Cardiac muscle cell (in vitro differentiated cells and primary cell): ENCODE data around the gene AUTS2. TPM values are rescaled to one million over a fixed set of nuclear protein-coding genes. Genes with fewer than 3 reads are reported as not detected.

Source experiments
- DNase-seq, 2 donors: peaks; one replicate each; pipeline versions ENCODE4 v3.0.0 to v3.0.0-alpha.2; 2010 to 2017; ENCODE audit warnings: low read depth in 1 of 2, low spot score in 1 of 2
- H3K27ac ChIP-seq: fragments of 200-600 bp; sonication (generic); 2 replicates; pipeline ENCODE4 v1.5.1; 2016
- H3K27me3 ChIP-seq: fragments of 200-600 bp; sonication (generic); 2 replicates; pipeline ENCODE4 v1.6.0; 2016; ENCODE audit warnings: control low read depth
- H3K36me3 ChIP-seq: fragments of 200-600 bp; sonication (generic); 2 replicates; pipeline ENCODE4 v1.5.1; 2016; ENCODE audit warnings: control low read depth
- H3K4me1 ChIP-seq: fragments of 200-600 bp; sonication (generic); 2 replicates; pipeline ENCODE4 v1.8.1; 2017; ENCODE audit warnings: low read depth, mild to moderate bottlenecking, mixed run types
- H3K4me3 ChIP-seq: fragments of 200-600 bp; sonication (generic); 2 replicates; pipeline ENCODE4 v1.5.1; 2016; ENCODE audit warnings: mild to moderate bottlenecking
- H3K9me3 ChIP-seq: fragments of 200-600 bp; sonication (generic); 2 replicates; pipeline ENCODE4 v1.5.1; 2017; ENCODE audit warnings: low read depth, mild to moderate bottlenecking, control low read depth
- CTCF ChIP-seq: IDR thresholded peaks from 2 replicates; pipeline ENCODE4 v1.5.1; 2012; ENCODE audit warnings: low read depth, mild to moderate bottlenecking, low read length
- polyA plus RNA-seq: library from polyadenylated mRNA; unstranded; fragments of >200 nt; fragmentation: Nextera tagmentation; extraction: Ambion mirVana; gene quantifications from 2 replicates; pipeline ENCODE4 v1.2.1, GENCODE V29; 2016
- total RNA-seq: library from RNA; depleted of rRNA; stranded (reverse); fragments of >200 nt; gene quantifications from 2 replicates; pipeline ENCODE4 v1.2.3, GENCODE V29; 2016

The AUTS2 gene
- total and polyA plus RNA-seq, 2 experiments from 2014 or later, result 41.0 to 45.5 TPM

- H3K36me3 ChIP-seq, result no peaks in the 10 kb centered on the region
- no peak overlapping the region for H3K27ac ChIP-seq
- no peaks in the 10 kb centered on the region for H3K4me1 ChIP-seq
- H3K27me3 ChIP-seq, result peaks cover 11% of the 10 kb centered on the region
- H3K4me3 ChIP-seq, result no peak overlapping the region
- no peak for DNase-seq
- no peaks in the 10 kb centered on the region for H3K9me3 ChIP-seq
- no peak for TF ChIP-seq CTCF
Measured at GRCh38 chr7:69588773-69589172, 9.5 kb upstream of the AUTS2 start.

- Histone ChIP-seq H3K4me3 (no peak overlapping the region), H3K9me3 (no peaks in the 10 kb centered on the region), H3K36me3 (no peaks in the 10 kb centered on the region), H3K27me3 (peaks cover 41% of the 10 kb centered on the region), H3K4me1 (no peaks in the 10 kb centered on the region), H3K27ac (no peak overlapping the region)
- no peak for DNase-seq
- TF ChIP-seq CTCF, result no peak
Measured at GRCh38 chr7:69591805-69592204, 6.5 kb upstream of the AUTS2 start.

DNA sequence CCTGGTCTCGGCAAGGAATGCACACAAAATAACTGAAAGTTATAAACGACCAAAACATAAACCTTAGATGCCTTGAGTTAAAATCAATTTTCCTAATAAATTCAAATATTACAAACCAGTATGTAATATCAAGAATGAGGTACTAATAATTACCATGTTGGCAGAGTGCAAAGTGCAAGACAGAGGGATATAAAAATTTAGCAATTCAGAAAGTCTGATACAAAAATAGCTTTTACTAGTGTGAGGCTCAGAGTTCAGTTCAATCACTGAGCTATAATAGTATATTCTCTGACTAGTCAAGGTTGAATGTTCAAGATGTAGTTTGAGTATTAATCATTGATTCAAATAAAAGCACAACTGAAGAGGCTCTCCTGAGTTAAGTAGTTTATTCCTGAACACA, 4.8 kb upstream of the AUTS2 start:
- no peaks in the 10 kb centered on the region for H3K4me1 ChIP-seq
- peaks cover 41% of the 10 kb centered on the region for H3K27me3 ChIP-seq
- H3K4me3 ChIP-seq, result no peak overlapping the region
- no peak for DNase-seq
- no peaks in the 10 kb centered on the region for H3K9me3 ChIP-seq
- no peak overlapping the region for H3K27ac ChIP-seq
- TF ChIP-seq CTCF, result no peak
- H3K36me3 ChIP-seq, result no peaks in the 10 kb centered on the region

DNA sequence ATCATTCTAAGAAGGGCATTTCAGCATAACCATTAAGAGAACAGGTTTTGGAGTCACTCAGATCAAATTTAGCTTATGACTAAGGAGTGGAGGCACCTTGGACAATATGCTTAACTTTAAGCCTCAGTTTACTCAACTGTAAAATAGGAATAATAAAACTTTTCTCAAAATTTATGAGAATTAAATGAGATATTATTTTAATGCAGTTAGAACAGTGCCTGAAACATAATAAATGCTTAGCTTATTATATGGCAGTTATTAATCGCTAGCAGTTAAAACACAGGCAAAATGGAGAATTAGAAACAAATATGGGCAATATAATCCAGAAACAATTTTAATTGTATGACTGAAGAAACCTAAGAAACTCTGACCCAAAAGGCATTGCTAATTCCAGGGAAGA, 2.9 kb upstream of the AUTS2 start:
- no peaks in the 10 kb centered on the region for H3K4me1 ChIP-seq
- no peak overlapping the region for H3K4me3 ChIP-seq
- no peak for TF ChIP-seq CTCF
- H3K36me3 ChIP-seq, result no peaks in the 10 kb centered on the region
- no peak for DNase-seq
- H3K27ac ChIP-seq, result no peak overlapping the region
- H3K9me3 ChIP-seq, result no peaks in the 10 kb centered on the region
- peaks cover 41% of the 10 kb centered on the region for H3K27me3 ChIP-seq

DNA sequence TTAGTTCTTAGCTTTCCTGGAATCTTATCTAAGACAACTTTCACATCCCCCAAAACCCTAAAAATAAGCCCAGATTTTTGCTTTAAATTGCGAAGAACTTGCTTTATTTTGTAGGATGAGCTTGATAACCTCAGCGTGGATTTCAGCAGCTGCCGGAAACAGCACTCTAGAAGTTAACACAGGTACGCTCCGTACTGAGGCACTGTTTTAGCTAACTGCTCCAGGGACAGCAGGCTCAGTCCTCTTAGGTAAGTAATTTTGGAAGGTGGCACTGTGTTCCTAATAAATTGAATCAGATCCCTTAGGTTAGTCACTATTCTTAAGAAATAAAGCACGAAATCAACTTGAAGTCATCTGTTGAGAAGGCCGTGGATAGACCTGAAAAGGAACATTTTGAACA, 2.2 kb upstream of the AUTS2 start:
- Histone ChIP-seq H3K27ac (no peak overlapping the region), H3K36me3 (no peaks in the 10 kb centered on the region), H3K4me3 (no peak overlapping the region), H3K9me3 (no peaks in the 10 kb centered on the region), H3K27me3 (peaks cover 41% of the 10 kb centered on the region), H3K4me1 (peaks cover under 1% of the 10 kb centered on the region)
- no peak for DNase-seq
- no peak for TF ChIP-seq CTCF

DNA sequence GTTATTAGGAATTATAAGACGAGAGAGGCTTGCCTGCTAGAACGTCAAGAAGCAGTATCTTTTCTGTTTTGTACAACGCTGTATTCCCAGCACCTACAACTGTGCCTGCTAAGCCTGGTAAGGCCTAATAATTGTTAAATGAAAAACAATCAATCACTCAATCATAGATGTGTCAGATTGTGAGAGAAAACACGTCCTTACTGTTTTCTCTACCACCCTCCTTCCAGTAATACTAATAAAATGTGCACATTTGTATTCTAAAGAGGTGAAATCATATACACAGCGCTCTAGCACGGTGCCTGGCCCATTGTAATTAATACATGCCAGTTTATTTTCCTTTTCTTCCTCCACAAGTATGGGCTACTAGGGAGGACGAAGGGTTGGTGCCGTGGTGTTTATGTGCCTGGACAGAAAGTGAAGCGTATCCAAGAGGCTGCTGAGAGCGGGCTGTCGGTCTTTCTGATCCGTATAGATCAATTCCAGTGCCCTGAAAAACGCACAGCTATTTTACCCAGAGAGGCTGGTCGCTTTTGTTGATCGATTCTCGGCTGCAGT, 1.5 kb upstream of the AUTS2 start:
- no peak for TF ChIP-seq CTCF
- Histone ChIP-seq H3K4me3 (peak overlapping the region; percentile 68), H3K4me1 (peaks cover 8% of the 10 kb centered on the region), H3K27me3 (peaks cover 41% of the 10 kb centered on the region), H3K36me3 (no peaks in the 10 kb centered on the region), H3K9me3 (no peaks in the 10 kb centered on the region), H3K27ac (no peak overlapping the region)
- DNase-seq, result no peak
